Spleen (tissue), 7 donors: ENCODE data around the gene GAB3.
A peak's percentile ranks its signal among the peaks of the same experiment; 100 is the strongest.

Experiments used
- CTCF ChIP-seq, 11 experiments: fragments of 200-600 bp in 7 of 11; fragments of 450-650 bp in 4 of 11; sonication (generic) in 4 of 11; IDR thresholded peaks in 8 of 11; conservative IDR thresholded peaks in 3 of 11; 1 replicate in 7 of 11; 2 replicates in 4 of 11; pipeline versions ENCODE4 v1.4.0 to v1.8.0; 2016 to 2021; ENCODE audit warnings: antibody characterized with exemption in 11 of 11, inconsistent platforms in 4 of 11, mild to moderate bottlenecking in 1 of 11
- POLR2AphosphoS5 ChIP-seq, 3 donors: sonication (generic); formaldehyde crosslinking; IDR thresholded peaks; one replicate each; pipeline ENCODE4 v1.5.1; 2017; ENCODE audit warnings: antibody characterized with exemption in 3 of 3
- donor health status: DM: no; HTN: no; CAD: no; lungs with moderate emphysema.
- donor health status: DM: no; HTN: no; CAD: no.
- donor health status: DM: no; HTN: no; CAD: no.

- TF ChIP-seq CTCF (IDR thresholded peaks at IDR 0.05 in 8 of 11, conservative IDR thresholded peaks at IDR 0.05 in 3 of 11) (no peak), POLR2AphosphoS5 (IDR thresholded peaks at IDR 0.05) (peak in 1 of 3 donors; percentile 63)
Measured at GRCh38 chrX:154735695-154736393, 15.0 kb downstream of the GAB3 start.
